ENCODE measurements around the gene WBP2NL.
A peak's percentile ranks its signal among the peaks of the same experiment; 100 is the strongest.
"Not testable (repeated sequence)": the region's sequence is repeated elsewhere in the genome, so short reads cannot be mapped to it uniquely, and the experiment has no call there.

WBP2NL gene, protein sequence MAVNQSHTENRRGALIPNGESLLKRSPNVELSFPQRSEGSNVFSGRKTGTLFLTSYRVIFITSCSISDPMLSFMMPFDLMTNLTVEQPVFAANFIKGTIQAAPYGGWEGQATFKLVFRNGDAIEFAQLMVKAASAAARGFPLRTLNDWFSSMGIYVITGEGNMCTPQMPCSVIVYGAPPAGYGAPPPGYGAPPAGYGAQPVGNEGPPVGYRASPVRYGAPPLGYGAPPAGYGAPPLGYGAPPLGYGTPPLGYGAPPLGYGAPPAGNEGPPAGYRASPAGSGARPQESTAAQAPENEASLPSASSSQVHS

DNA sequence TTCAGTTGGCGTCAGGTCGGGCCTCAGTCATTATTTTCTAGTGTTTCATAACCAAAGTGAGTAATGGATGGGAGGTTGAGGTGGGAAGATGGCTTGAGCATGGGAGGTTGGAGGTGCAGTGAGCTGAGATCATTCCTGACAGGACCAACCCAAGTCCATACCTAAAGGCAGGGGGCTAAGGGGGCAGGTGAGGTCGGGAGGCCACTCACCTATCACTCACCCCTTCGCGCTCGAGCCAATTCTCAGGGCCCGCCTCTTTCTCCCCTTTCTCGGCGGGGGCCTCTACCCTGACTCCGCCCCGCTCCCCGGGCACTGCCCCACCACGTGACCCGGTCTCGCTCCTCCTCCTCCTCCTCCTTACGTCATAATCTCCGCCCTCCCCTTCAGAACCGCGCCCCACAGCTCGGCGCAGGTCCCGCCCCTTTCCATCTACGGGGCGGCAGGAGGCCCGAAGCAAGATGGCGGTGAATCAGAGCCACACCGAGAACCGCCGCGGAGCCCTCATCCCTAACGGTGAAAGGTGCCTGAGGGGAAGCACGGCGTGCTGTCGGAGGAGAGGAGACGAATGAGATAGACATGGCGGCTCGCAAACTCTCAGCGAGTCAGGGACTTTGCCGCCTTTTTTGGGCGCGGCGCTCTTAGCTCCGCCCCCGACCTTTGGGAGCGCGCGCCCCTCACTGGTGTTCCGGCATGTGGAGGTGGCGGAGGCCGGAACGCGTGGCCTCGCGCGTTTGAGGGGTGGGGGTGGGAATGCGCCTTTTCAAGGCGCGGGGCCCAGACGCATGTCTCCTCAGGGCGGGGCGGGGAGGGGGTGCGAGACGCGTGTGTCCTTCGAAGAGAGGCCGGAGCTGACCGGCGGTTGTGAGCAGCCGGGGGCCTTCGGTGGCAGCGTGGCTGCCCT lies at the start of gene WBP2NL:
Gene WBP2NL (plus strand): TSS at position 428 of the 901 bp plus-strand sequence. CDS start 31 bp downstream, at position 459.
- peak; percentile 74 for DNase-seq

DNA sequence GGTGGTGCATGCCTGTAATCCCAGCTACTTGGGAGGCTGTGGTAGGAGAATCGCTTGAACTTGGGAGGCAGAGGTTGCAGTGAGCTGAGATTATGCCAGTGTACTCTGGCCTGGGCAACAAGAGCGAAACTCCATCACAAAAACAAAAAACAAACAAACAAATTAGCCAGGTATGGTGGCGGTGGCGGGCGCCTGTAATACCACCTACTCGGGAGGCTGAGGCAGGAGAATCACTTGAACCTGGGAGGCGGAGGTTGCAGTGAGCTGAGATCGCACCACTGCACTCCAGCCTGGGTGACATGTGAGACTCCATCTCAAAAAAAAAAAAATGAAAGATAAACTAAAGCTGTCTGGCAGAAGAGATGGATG lies 49.7 kb upstream of the WBP2NL start:
- DNase-seq, result not testable (repeated sequence)

DNA sequence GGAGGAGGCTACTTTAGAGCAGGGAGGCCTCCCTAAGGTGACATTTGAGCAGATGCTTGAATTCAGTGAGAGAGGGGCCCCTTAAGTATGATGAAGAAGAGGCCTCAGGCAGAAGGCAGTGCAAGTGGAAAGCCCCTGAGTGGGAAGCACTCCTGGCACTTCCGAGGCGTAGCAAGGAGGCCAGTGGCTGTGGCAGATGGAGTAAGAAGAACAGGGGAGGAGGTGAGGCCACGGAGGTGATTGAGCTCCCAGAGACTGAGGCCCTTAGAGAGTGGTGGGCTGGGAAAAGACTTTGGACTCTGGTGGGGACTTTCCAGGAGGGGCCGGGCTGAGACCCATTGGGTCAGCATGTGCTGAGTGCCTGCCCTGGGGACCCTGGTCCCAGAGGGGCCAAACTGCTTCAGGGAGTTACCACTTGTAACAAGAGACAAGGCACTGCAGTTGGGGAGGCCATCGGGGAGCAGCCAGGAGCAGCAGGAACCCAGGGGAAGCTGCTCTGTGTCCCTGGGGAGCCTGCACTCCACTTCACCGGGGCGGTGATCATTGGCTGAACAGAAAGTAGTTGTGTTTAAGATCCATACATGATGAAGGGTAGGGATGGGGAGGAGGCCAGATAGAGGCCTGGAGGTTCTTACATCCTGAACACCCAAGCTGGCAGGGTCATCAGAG lies 49.2 kb upstream of the WBP2NL start:
- DNase-seq, result no peak

DNA sequence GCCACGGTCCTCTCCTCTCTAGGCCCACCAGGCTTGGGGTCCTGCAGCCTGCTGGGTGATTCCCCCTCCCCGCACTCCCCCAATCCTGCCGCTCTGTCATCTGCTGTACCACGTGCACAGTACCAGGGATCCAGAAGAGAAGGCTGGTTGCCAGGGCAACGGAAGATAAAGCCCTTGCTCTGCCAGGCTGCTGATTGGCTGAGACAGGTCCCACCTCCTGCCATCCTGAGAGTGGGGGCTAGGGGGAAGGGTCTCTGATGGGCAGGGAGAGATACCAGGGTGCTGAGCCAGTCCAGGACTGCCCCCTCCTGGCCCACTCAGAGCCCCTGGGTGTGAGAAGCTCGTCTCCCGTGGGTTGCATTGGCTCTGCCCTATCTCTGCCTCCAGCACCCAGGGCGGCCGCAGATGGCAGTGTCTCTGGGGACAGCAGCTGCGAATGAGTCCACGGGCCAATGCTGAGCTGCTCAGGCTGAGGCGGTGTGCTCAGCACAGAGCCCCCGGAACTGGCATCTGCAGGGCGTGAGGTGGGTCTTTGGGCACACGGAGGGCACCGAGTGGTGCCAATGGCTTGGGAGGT lies 46.6 kb upstream of the WBP2NL start, which contains the start of gene SMIM45:
Gene SMIM45 (plus strand): TSS at position 253 of the 577 bp plus-strand sequence.
- no peak for DNase-seq

DNA sequence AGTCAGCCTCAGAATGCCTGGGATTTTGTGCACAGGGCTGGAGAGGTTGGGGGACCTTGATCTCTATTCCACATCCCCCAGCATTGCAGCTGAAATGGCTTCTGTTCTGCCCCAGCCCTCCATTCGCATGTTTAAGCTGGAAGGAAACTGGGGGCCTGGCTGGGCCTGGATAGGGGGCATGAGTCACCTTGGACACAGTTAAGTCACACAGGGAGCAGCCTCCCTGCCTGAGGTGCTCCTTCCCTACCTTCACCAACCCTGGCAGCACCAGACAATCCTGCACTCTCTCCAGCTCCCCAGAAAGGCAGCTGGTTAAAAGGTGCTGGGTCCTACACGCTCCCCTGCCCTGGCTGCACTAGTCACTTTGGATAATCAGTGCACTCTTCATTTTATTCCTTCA lies 45.9 kb upstream of the WBP2NL start:
- DNase-seq, result no peak

DNA sequence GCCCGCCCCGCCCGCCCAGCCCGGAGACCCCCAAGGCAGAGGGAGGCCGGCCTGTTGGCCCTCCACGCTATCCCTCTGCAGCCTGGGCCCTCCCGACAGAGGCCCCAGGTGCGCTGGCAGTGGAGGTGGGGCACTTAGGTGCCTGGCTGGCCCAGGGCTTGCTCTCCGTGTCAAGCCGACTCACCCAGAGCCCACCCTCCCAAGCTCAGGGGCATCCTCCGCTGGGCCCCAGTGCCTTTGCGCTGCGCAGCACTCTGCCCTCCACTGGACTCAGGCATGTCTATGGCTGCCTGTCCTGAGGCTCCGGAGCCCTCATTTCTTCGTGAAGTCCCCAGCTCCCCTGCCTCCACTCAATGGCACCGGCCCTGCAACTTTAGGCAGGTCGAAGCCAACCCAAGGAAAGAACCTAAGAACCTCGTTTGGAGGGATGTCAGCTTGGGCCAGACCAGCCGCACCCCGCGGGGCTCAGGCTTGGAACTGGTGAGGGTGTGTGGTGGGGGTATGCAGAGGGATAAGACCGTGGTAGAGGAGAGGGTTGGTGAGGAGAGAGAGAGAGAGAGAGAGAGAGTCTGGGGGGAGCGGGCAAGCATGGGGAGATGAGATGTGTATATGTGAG lies 40.5 kb upstream of the WBP2NL start:
- no peak for DNase-seq

DNA sequence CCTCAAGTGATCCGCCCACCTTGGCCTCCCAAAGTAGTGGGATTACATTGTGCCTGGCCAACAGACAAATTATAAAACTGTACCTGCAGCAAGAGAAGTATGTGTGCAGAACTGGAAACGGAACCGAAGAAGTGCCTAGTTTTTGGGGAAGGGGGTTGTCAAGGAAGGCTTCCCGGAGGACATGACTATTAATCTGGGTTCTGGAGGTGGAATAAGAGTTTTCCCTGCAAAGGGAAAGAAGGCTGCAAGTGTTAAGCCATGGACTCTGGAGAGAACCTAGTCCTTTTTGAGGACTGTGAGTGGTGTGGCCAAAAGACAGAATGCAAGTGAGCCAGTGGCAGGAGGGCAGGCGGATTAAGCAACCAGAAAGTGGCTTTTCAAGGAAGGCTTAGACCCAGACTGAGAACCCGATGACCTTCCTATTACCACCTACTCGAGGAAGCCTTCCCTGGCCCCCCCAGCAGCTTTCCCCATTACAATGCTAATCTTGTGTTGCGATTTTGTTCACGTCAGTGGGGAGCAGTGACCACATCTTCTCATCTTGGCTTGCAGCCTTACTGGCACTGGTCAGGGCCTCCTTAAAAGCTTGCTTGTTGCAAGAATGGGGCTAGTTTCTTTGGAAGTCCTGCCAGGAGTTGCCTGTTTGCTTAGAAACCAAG lies 35.0 kb upstream of the WBP2NL start:
- no peak for DNase-seq

DNA sequence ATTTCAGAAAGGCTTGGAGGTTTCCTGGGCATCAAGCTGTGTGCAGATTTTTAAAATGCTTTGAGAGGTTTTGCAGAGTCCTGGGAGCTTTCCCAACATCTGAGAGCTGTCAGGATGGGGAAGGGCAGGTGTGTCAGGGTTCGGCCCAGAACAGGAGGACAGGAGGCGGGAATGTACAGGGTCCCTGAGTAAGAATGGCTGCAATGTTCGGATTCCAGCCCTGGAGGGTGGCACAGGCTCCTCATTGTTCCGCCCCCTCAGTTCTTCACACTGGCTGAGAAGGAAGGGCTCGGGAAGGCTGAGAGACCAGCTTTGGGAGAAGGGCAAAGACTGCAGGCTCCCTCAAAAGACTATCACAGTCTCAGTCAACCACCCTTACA lies 34.5 kb upstream of the WBP2NL start:
- DNase-seq, result no peak

DNA sequence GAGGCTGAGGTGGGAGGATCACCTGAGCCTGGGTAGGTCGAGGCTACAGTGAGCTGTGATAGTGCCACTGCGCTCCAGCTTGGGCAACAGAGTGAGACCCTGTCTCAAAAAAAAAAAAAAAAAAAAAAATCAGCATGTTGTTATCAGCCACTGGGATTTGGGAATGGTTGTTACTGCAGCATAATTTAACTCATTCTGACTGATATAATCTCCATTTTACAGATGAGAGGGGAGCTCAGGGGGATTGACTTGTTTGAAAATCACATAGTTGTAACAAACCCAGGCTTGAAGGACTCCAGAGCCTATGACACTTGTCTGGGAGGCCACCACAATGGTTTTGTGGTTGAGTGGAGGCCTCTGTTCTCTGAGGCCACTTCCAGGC lies 32.4 kb upstream of the WBP2NL start:
- DNase-seq, result no peak

DNA sequence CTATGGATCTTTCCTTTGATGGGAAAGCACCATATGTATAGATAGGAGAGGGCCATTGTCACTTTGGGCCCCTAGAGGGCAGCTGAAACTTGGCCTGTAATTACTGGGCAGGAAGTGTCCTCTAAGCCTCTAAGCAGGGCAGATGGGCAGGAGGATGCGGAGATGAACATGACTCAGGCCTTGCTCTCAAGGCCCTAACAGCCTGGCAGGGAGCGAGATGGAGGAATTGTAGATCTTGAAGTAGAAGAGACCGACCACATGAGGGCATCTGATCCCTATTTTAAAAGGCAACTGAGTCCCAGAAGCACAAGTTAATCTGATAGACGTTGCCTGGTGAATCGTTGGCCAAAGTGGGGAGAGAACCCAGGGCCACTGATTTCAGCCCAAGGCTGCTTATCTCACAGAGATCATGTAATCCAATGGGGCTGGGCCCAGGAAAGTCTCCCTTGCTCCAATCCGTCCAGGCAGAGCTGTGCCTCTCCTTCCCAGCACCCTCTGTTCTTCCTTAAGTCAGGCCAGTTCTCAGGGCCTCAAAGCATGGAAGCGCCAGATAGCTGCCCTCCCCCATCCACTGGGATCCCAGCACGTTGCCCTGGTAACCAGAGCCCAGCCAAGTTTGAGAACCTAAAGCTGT lies 31.9 kb upstream of the WBP2NL start:
- peak; percentile 11 for DNase-seq

DNA sequence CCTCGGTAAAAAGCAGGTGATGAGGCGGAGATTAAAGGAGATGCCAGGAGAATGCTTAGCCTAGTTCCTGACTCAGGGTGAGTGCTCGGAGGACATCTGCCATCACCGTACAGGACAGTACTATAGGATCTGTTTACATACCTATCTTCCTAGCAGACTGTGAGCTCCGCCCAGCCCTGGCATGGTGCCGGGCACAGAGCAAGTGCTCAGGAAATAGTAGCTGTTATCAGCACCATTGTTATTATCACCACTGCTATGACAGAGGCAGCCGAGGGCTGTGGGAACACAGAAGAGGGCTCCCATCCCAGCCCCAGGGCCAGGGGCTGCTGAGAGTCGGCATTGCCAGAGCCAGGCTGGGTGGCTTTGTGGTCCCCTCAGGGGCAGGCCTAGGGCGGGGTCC lies 30.0 kb upstream of the WBP2NL start:
- no peak for DNase-seq

DNA sequence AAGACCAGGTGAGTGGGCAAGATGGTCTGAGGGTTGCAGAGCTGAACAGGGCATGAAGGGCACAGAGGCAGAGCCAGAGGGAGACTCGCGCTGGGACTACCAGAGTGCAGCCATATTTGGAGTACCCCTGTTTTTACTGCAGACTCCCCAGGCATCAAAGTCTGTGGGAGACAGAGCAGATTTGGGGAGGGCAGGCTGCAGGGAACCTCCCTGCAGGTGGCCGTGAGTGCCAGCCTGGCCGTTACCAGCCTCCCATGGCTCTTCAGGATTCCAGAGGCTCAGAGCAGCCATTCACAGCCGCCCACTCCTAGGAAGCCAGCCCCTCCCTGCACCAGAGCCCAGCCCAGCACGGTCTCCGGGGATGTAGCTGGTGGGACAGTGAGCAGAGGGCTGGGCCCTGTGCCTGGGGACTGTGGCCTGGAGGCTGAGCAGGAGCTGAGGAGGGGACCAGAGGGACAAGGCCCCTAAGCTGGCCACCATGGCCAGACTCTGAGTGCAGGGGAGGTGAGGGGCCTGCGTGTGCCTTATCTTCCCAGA lies 29.4 kb upstream of the WBP2NL start, which contains the start of gene SEPTIN3:
Gene SEPTIN3 (plus strand): TSS at position 334 of the 537 bp plus-strand sequence. CDS start 2,050 bp downstream, outside the sequence.
- DNase-seq, result no peak

DNA sequence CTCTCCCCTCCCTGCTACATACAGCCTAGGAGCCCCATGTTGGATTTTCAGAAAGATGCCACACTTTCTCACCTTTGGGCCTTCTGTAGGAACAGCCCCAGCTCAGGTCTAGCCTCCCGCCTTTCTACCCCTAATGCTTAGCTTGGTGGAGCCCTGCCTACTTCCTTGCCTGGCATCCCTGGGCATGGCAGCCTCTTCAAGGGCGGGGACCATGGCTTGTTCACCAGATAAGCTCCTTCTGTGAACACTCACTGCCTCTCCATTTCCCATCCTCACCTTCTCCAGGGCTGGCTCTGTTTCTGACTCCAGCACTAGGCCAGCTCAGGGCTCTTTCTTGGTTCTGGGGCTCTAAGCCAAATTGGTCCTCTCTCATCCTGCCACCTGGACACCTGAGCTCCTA lies 28.0 kb upstream of the WBP2NL start:
- DNase-seq, result no peak

DNA sequence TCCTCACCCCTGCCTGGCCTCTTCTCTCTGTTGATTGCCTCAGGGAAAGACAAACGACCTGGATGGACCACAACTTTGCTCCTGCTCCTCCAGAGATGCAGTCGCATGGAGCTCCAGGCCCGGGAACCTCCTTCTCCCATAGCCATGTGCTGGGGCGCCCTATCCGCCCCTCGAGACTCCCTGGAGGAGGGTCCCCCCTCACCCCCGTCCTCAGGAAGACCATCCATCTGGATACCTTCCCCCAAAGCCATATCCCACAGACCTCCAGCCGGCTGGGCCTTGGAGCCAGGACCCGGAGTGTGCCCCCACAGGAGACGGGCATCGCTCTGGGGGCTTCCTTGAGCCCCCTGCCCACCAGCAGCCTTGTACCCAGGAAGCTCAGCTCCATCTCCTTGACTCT lies 27.2 kb upstream of the WBP2NL start:
- DNase-seq, result no peak

DNA sequence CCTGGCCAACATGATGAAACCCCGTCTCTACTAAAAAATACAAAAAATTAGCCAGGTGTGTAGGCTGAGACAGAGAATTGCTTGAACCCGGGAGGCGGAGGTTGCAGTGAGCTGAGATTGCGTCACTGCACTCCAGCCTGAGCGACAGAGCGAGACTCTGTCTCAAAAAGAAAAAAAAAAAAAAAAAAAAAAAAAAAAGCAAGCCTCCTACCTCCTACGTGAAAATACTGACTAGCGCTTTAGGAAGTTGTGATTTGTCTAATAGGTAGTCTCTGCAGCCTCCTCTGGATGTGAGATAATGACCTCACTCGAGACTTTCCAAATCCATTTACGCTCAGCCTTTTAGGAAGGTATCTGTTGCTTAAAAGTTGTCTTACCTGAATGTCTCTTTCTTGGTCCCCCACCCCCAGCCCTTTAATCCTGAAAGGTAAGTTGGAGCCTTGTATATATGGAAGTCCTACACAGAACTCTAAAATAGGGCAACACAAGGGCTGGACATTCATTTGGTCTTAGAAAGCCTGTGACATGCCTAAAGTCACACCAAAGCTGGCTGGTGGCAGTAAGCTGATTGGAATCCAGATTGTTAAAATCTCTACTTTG lies 23.8 kb upstream of the WBP2NL start:
- DNase-seq, result no peak

DNA sequence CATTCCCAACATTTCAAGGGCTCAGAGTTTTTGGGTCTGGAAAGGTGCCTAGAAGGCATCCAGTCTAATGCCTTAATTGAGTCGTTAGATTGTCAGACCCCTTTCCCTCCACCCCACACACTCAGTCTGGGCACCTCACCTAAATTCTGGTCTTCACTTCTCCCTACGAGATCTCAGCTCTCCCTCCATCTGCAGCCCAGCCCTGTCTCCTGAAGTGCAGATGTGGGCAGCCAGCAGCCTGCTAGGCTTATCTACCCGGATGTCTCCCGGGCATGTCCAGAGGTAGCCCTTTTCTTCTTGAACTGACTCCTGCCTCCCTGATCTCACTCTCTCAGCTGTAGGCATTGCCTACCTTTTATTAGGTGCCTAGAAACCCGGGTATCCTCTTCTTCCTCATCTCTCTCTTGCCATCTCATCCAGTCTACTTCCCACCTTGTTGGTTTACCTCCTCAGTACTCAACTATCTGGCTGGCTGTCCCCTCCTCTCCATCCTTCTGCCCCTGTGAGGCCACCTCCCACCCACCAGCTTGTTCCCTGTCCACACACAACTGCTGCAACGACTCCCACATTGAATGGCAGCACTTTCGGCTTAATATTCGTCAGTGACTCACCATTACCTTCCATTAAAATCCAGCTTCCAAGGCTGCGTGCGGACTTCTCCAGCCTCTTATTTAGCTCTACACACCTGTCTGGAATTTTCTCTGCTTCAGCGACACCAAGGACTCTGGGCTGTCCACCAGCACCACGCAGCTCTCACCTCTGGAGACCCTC lies 23.1 kb upstream of the WBP2NL start:
- DNase-seq, result no peak

DNA sequence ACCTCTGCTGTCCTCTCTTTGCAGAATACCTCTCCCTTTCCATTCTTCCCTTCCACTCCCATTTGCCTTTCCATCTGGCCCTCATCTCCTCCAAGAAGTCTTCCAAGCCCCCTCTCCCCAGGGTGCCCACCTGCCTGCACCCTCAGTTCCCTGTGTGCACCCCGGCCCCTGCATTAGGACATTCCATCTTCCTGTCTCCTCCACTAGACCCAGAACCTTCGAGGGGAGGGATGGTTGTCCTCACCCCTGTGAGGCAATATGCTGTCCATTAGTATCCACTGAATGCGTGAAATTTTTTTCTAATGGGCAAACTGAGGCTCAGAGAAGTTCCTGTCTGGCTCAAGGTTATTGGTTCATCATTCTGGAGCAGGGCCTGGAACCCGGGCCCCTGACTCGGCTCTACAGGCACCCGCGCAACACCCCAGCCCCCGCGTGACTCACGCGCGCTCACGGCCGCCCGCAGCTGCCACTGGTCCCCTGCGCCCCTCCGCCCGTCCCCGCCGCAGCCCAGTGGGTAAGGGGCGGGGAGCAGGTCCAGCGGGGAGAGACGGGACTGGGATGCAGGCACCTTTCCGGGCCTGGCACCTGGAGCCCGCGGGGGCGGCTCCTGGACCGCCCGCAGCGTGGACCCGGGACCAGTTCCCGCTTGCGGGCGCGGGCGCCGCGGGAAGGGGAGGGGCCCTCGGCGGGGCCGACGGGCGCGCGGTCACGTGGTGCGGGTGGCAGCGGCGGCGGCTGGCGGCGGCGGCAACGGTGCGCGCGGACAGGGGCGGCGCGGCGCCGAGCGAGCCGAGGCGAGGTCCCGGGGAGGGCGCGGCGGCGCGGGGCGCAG lies 22.3 kb upstream of the WBP2NL start:
- DNase-seq, result no peak

DNA sequence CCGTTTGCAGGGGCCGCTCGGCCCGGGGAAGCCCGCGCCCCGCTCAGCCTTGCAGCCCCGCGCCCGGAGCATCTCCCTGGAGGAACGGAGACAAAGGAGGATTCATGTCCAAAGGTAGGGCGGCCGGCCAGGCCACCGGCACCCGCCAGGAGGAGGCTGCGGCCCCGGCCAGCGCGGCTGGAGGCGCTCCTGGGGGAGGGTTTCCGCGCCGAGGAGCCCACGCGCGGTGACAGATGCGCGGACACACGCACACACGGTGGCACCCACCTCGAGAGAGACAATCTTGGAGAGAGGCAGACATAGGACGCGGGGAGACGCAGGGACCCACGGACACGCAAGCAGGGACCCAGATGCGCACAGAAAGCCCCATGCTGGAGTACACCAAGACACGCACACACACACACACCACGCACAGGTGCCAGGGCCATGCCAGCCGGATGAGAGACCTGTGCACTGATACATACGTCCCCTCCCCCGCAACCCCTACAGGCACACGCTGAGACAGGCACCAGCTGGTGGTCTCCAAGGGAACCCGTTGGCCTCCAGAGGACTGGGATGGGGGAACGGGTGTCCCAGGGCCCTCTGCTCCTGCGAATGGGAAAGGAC lies 21.5 kb upstream of the WBP2NL start:
- DNase-seq, result no peak

DNA sequence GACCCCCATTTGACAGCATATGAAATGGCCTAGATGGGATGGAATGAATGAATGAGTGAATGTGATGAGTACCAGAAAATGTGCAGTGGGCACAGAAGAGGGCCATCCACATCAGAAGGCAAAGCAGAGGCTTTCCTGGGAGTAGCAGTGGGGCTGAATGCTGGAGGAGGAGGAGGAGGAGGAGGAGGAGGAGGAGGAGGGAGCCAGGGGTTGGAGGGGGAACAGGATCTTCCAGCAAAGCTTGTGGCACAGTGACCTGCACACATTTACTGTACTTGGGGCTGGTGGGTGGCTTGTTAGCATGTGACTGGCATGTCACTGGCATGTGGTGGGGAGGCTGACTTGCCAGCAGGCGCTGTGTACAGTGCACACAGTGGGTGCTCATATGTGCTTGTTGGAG lies 19.9 kb upstream of the WBP2NL start:
- DNase-seq, result no peak
